H9 (cell line): Measurements from ENCODE around the gene SRPK3. TPM values are rescaled to one million over a fixed set of nuclear protein-coding genes. Genes with fewer than 3 reads are reported as not detected.

Experiments used
- DNase-seq: peaks from one replicate; pipeline ENCODE4 v3.0.0-alpha.2; 2017
- H2AFZ ChIP-seq: one replicate; pipeline ENCODE4 v1.6.1; 2013; ENCODE audit warnings: mild to moderate bottlenecking, low read length, control low read depth, moderate library complexity
- H2AK5ac ChIP-seq: 2 replicates; pipeline ENCODE4 v1.6.1; 2013; ENCODE audit warnings: low read length, control low read depth, mixed read lengths; ENCODE audit not compliant: insufficient read length
- H2BK120ac ChIP-seq: one replicate; pipeline ENCODE4 v1.6.1; 2013; ENCODE audit warnings: low read depth, mild to moderate bottlenecking, low read length, control low read depth, inconsistent platforms; ENCODE audit not compliant: poor library complexity, severe bottlenecking
- H2BK12ac ChIP-seq: 2 replicates; pipeline ENCODE4 v1.6.1; 2013; ENCODE audit warnings: low read length, control low read depth, mixed read lengths, low read depth; ENCODE audit not compliant: insufficient read length
- H2BK15ac ChIP-seq: 2 replicates; pipeline ENCODE4 v1.6.1; 2013; ENCODE audit warnings: low read depth, low read length, control low read depth
- H2BK20ac ChIP-seq: one replicate; pipeline ENCODE4 v1.6.1; 2013; ENCODE audit warnings: low read depth, mild to moderate bottlenecking, low read length, control low read depth, inconsistent platforms; ENCODE audit not compliant: poor library complexity, severe bottlenecking
- H2BK5ac ChIP-seq: 2 replicates; pipeline ENCODE4 v1.6.1; 2013; ENCODE audit warnings: low read length, control low read depth, mixed read lengths; ENCODE audit not compliant: insufficient read length
- H3K14ac ChIP-seq: 2 replicates; pipeline ENCODE4 v1.6.1; 2013; ENCODE audit warnings: low read length, control low read depth; ENCODE audit not compliant: insufficient read depth
- H3K18ac ChIP-seq: 2 replicates; pipeline ENCODE4 v1.6.1; 2013; ENCODE audit warnings: low read depth, mild to moderate bottlenecking, mixed read lengths, low read length, control low read depth; ENCODE audit not compliant: insufficient read length
- H3K23ac ChIP-seq: 2 replicates; pipeline ENCODE4 v1.6.1; 2013; ENCODE audit warnings: low read length, control low read depth, mixed read lengths, low read depth; ENCODE audit not compliant: insufficient read length
- H3K23me2 ChIP-seq: 2 replicates; pipeline ENCODE4 v1.6.1; 2013; ENCODE audit warnings: low read depth, mild to moderate bottlenecking, mixed read lengths, low read length, control low read depth; ENCODE audit not compliant: insufficient read length, poor library complexity, severe bottlenecking
- H3K27ac ChIP-seq: 2 replicates; pipeline ENCODE4 v1.5.1; 2013; ENCODE audit warnings: low read length, control low read depth, mixed read lengths, low read depth; ENCODE audit not compliant: insufficient read length
- H3K27me3 ChIP-seq: 2 replicates; pipeline ENCODE4 v1.6.1; 2013; ENCODE audit warnings: low read length, control low read depth, inconsistent platforms; ENCODE audit not compliant: insufficient read depth
- H3K4ac ChIP-seq: 2 replicates; pipeline ENCODE4 v1.6.1; 2013; ENCODE audit warnings: low read depth, mild to moderate bottlenecking, control low read depth, inconsistent platforms, low read length, moderate library complexity
- H3K4me1 ChIP-seq: 2 replicates; pipeline ENCODE4 v1.6.1; 2013; ENCODE audit warnings: low read length, control low read depth, inconsistent platforms; ENCODE audit not compliant: insufficient read depth
- H3K4me2 ChIP-seq: 2 replicates; pipeline ENCODE4 v1.6.1; 2013; ENCODE audit warnings: low read length, control low read depth, mixed read lengths; ENCODE audit not compliant: insufficient read length, insufficient read depth
- H3K56ac ChIP-seq: 2 replicates; pipeline ENCODE4 v1.6.1; 2013; ENCODE audit warnings: low read depth, mild to moderate bottlenecking, mixed read lengths, low read length, control low read depth; ENCODE audit not compliant: insufficient read length
- H3K79me1 ChIP-seq: 2 replicates; pipeline ENCODE4 v1.6.1; 2013; ENCODE audit warnings: low read depth, mild to moderate bottlenecking, moderate library complexity, low read length, control low read depth, inconsistent platforms; ENCODE audit not compliant: insufficient read depth, poor library complexity, severe bottlenecking
- H3K79me2 ChIP-seq: 2 replicates; pipeline ENCODE4 v1.6.1; 2013; ENCODE audit warnings: low read length, control low read depth, inconsistent platforms; ENCODE audit not compliant: insufficient read depth
- H3K9ac ChIP-seq: 2 replicates; pipeline ENCODE4 v1.6.1; 2013; ENCODE audit warnings: low read length, control low read depth, mixed read lengths; ENCODE audit not compliant: insufficient read length; ENCODE audit errors: extremely low read depth
- H3K9me3 ChIP-seq: one replicate; pipeline ENCODE4 v1.6.1; 2013; ENCODE audit warnings: low read depth, low read length, inconsistent platforms; ENCODE audit not compliant: control insufficient read depth
- H3T11ph ChIP-seq: one replicate; pipeline ENCODE4 v1.6.1; 2013; ENCODE audit warnings: mild to moderate bottlenecking, low read length, control low read depth, inconsistent platforms
- H4K20me1 ChIP-seq: one replicate; pipeline ENCODE4 v1.6.1; 2013; ENCODE audit not compliant: control insufficient read depth, insufficient read length, insufficient read depth
- H4K5ac ChIP-seq: 2 replicates; pipeline ENCODE4 v1.6.1; 2013; ENCODE audit warnings: low read depth, mild to moderate bottlenecking, mixed read lengths, low read length, control low read depth; ENCODE audit not compliant: insufficient read length
- H4K8ac ChIP-seq: replicated peaks from 2 replicates; pipeline ENCODE4 v1.6.1; 2013; ENCODE audit warnings: low read length, control low read depth, mixed read lengths, low read depth; ENCODE audit not compliant: insufficient read length
- H4K91ac ChIP-seq: 2 replicates; pipeline ENCODE4 v1.6.1; 2013; ENCODE audit warnings: low read depth, mild to moderate bottlenecking, moderate library complexity, mixed read lengths, low read length, control low read depth; ENCODE audit not compliant: insufficient read length
- H3K27ac Mint-ChIP-seq, 3 experiments: 2 replicates in 2 of 3; 3 replicates in 1 of 3; pipeline ENCODE4 v1.8.0; 2020 to 2021; ENCODE audit warnings: mixed read lengths in 3 of 3, mild to moderate bottlenecking in 1 of 3, moderate library complexity in 1 of 3
- H3K27me3 Mint-ChIP-seq: 2 replicates; pipeline ENCODE4 v1.8.0; 2021; ENCODE audit warnings: low read depth, mild to moderate bottlenecking, moderate library complexity, mixed read lengths
- H3K36me3 Mint-ChIP-seq, 3 experiments: 2 replicates in 2 of 3; 3 replicates in 1 of 3; pipeline ENCODE4 v1.8.0; 2020 to 2021; ENCODE audit warnings: low read depth in 3 of 3, mixed read lengths in 3 of 3; ENCODE audit not compliant: insufficient read depth in 1 of 3
- H3K4me1 Mint-ChIP-seq, 2 experiments: 2 replicates each; pipeline ENCODE4 v1.8.0; 2020; ENCODE audit warnings: mixed read lengths in 2 of 2
- H3K4me3 Mint-ChIP-seq, 2 experiments: 2 replicates in 1 of 2; 3 replicates in 1 of 2; pipeline ENCODE4 v1.8.0; 2020 to 2021; ENCODE audit warnings: mild to moderate bottlenecking in 2 of 2, mixed read lengths in 2 of 2, moderate library complexity in 1 of 2
- H3K9me3 Mint-ChIP-seq, 2 experiments: 2 replicates in 1 of 2; 3 replicates in 1 of 2; pipeline ENCODE4 v1.8.0; 2020; ENCODE audit warnings: mild to moderate bottlenecking in 2 of 2, mixed read lengths in 2 of 2, moderate library complexity in 1 of 2
- CTCF ChIP-seq: fragments of 200-600 bp; sonication (generic); conservative IDR thresholded peaks from 3 replicates; pipeline ENCODE4 v1.8.0; 2021; ENCODE audit warnings: antibody characterized with exemption, mild to moderate bottlenecking
- WGBS: extraction: QIAGEN DNeasy Blood & Tissue Kit; methylation state at CpG from one replicate; pipeline ENCODE4 v1.1.7; 2013; ENCODE audit warnings: missing lambda C conversion rate, low lambda C conversion rate, mixed read lengths; ENCODE audit not compliant: insufficient read length; ENCODE audit errors: extremely low coverage; 5-methylcytosine and 5-hydroxymethylcytosine counted together
- total RNA-seq: library from RNA; stranded (reverse); gene quantifications from 2 replicates; pipeline ENCODE4 v1.2.1, GENCODE V29; 2021

SRPK3 gene
- total RNA-seq, 1 experiment from 2014 or later: not detected

GRCh38 chrX:153794018-153794896, 13.4 kb downstream of the SRPK3 start, which contains the start of the genes IDH3G and SSR4:
TSS of gene IDH3G (minus strand) at chrX:153794375. CDS start at chrX:153794326, 49 bp downstream.
TSS of gene SSR4 (plus strand) at chrX:153794668. CDS start at chrX:153794688, 20 bp downstream.
- Mint-ChIP-seq H3K4me3 (peak within 1 kb of the TSS; percentile 87 to 93), H3K36me3 (peaks cover 33 to 49% (median 39%) of the 10 kb centered on the region in 3 experiments), H3K27me3 (no peaks in the 10 kb centered on the region; the same call in 1 of the 2 replicates), H3K9me3 (peaks cover 53 to 75% of the 10 kb centered on the region in 2 experiments), H3K4me1 (peaks cover 7 to 12% of the 10 kb centered on the region in 2 experiments; a peak in 3 of 4 replicates), H3K27ac (peak within 1 kb of the TSS in 2 of 3 experiments; percentile 96 to 97; a peak in 5 of 7 replicates)
- Histone ChIP-seq H3K4ac (no peak within 1 kb of the TSS), H3K27me3 (no peaks in the 10 kb centered on the region), H3K18ac (peak within 1 kb of the TSS; percentile 95), H3K9ac (peak within 1 kb of the TSS; percentile 88), H2BK20ac (no peak within 1 kb of the TSS), H4K20me1 (no peaks in the 10 kb centered on the region), H2BK12ac (no peak within 1 kb of the TSS), H3T11ph (no peak within 1 kb of the TSS), H3K4me1 (no peaks in the 10 kb centered on the region), H4K91ac (no peak within 1 kb of the TSS), H3K79me1 (no peaks in the 10 kb centered on the region), H3K4me2 (peak within 1 kb of the TSS; percentile 55), H2BK120ac (no peak within 1 kb of the TSS), H2AK5ac (no peak within 1 kb of the TSS), H3K9me3 (peaks cover 40% of the 10 kb centered on the region), H3K23me2 (peaks cover 4% of the 10 kb centered on the region), H3K79me2 (peaks cover 4% of the 10 kb centered on the region; the same call in 1 of the 2 replicates), H3K27ac (no peak within 1 kb of the TSS), H4K5ac (no peak within 1 kb of the TSS), H2BK15ac (no peak within 1 kb of the TSS), H4K8ac (no peak within 1 kb of the TSS), H3K23ac (no peak within 1 kb of the TSS), H3K56ac (no peak within 1 kb of the TSS), H2AFZ (no peak within 1 kb of the TSS), H3K14ac (0 out of 2 replicates have a peak within 1 kb of the TSS, but pooled peaks have one; percentile 90), H2BK5ac (no peak within 1 kb of the TSS)
- WGBS: no CpG with 5 or more reads among the region's 92 CpGs
- peak; percentile 21; the same call in 1 of the 3 replicates for TF ChIP-seq CTCF
- DNase-seq: peak; percentile 94
